Measurements from ENCODE around the gene LSG1.
"Not testable (repeated sequence)": the region's sequence is repeated elsewhere in the genome, so short reads cannot be mapped to it uniquely, and the experiment has no call there.

LSG1 gene

DNA sequence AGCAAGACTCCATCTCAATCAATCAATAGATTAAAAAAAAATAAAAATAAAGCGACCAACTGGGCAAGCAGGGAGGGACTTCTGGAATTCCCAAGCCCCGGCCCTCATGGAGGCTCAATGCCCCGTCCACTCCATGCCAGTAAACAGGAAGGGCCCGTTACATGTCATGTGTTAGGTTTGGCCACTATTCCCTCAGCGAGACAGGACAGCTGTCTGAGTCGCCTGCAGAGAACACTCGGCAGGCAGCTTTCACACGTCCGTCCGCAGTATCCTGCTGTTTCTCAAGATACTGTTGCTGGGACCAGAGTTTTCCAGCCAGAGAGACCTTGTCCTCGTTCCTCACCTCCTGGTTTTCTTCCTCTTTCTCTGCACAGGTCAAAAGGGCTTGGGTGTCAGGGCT is 56.8 kb downstream of the LSG1 start:
- no peak for DNase-seq

DNA sequence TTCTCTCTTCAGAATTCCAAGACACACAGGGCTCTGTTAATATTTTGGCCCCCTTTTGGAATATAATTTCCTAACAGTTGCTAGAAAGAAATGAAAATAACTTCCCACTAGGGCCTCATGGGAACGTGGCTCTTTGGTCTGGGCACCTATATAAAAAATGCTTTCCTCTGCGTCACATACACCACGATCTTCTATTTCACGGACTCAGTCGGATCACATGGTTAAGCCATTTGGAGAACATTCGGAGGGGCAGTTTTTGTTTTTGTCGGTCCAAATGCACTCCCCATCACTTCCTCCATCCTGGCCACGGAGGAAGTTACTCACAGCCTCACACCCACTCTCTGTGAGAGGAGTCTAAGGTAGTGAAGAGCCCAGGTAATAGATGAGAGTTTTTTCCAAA is 59.8 kb downstream of the LSG1 start:
- no peak for DNase-seq

DNA sequence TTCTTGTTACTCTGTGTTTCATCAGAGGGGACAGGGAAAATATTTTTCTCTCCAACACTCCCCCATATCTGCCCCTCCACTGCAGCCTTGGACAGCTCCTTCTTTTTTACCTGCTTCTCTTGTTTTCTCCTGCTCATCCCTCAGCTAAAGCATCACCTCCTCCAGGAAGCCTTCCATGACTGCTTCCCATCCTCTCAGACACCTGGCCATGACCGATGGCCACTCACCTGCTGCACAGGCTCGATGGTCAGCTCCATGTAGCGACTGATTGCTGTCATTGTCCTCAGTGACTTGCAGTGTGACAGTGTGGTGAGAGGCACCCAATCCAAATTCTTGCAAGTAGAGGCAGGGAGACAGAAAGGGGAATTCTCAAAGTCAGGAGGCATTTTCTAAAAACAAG is 61.3 kb downstream of the LSG1 start:
- no peak for DNase-seq

DNA sequence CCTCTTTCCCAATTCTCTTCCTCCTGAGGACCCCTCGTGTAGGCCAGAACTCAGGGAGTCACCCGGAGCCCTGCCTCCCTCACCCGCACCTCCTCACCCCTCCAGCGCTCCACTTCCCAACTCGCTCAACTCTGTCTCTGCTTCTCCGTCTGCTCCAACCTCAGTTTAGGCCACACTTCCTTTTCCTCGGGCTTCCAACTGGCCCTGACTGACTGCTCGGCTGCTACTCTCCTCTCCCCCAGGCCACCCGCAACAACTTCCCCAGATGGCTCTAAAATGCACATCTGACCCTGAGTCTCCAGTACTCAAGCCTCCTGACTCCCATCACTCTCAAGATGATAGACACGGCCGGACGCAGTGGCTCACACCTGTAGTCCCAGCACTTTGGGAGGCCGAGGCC is 62.4 kb downstream of the LSG1 start:
- DNase-seq, result no peak

DNA sequence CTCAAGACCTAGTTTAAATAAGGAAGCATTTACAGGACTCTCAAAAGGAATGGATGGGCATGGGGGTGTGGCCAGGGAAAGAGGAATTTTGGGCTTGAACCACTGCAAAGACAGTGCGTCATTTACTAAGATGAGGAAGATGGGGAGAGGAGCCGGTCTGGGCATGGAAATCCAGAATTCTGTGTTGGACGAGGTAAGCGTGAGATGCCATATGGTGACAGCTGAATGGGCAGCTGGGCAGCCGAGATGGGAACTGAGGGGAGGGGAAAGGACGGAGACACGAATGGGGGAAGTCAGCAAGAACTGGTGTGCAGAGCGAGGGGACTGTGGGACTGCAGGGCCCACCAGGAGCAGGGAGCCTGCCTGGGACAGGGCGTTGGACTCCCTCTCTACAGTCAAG is 63.0 kb downstream of the LSG1 start:
- no peak for DNase-seq

DNA sequence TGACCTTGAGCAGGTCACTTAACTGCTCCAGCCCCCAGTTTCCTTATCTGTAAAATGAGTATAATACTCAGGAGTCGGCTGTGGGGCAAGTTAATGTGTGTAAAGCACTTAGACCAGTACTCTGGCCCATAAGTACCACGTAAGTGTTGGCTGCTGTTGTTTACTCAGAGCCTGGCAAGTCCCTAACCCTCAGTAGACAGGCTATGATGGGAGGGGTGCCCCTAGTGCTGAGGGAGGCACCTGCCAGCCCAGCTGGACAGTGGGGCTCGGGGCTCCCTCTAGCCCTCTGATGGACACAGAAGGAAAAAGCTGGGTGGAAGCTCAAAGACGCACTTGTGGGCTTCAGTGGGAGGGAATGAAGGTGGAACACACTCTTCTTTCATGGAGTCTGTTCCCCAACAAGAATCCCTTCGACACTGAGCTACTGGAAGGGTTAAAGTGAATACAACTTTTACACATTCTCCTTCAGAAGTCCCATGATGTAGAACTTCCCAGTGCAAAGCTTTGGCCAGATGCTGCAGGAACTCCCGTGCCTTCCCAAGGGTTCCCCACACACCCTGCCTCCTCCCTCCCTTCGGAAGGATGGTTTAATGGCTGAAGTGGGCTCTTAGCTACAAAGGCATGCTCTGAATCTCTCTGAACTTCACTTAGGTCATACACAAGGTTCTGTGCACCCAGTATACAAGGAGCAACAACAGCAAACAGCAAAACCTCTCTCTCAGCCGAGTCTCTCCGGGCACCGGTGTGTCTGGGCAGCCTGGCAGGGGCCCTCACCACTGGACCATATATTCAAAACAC is 64.2 kb downstream of the LSG1 start:
- no peak for DNase-seq

DNA sequence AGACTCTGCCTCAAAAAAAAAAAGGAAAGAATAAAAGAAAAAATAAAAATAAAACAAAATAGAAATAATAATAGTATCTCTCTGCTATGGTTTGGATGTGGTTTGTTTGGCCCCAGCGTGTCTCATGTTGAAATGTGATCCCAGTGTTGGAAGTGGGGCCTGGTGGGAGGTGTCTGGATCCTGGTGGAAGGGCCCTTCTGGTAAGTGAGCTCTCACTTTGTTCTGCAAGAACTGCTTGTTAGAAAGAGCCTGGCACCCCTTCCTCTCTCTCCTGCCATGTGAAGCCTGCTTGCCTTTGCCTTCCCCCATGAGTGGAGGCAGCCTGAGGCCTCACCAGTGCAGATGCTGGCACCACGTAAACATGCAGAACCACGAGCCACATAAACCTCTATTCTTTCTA is 65.0 kb downstream of the LSG1 start:
- no peak for DNase-seq

DNA sequence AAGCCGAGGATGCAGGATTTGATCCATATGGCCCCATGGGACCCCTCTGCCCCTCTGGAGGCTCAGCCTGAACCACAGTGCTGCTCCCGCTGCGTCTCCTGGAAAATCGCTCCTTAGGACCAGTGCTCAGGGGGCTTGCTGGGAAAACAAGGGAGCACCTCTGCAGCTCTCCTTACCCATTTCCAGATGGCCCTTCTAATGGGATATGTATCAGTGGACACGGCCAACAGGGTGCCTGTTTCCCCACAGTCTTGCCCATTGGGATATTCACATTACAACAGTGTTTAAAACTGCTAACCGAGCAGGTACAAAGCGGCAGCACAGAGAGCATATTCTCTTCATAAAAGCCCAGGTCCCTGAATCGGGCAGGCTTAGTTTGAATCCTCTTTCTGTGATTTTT is 65.8 kb downstream of the LSG1 start:
- no peak for DNase-seq

DNA sequence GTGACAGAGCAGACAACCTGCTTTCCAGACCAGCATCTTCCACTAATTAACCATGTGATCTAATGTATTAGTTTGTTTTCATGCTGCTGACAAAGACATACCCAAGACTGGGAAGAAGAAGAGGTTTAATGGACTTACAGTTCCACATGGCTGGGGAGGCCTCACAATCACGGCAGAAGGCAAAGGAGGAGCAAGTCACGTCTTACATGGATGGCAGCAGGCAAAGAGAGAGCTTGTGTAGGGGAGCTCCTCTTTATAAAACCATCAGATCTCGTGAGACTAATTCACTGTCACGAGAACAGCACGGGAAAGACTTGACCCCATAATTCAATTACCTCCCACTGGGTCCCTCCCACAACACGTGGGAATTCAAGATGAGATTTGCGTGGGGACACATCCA is 66.7 kb downstream of the LSG1 start:
- DNase-seq, result not testable (repeated sequence)

DNA sequence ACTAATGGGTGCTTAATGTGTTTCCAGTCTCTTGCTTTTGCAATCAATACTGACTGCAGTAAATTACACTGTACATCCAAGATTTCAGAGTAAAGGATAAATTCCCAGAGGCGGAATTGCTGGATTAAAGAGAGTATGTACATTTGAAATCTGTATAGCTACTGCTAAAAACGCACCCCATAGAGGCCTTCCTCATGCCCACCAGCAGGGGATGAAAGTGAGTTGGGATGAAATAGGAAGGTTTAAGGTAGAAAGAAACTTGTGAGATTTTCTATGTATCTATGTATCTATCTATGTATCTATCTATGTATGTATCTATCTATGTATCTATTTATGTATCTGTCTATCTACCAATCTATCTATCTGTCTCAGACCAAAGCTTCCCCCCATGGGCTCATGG is 67.2 kb downstream of the LSG1 start:
- no peak for DNase-seq

DNA sequence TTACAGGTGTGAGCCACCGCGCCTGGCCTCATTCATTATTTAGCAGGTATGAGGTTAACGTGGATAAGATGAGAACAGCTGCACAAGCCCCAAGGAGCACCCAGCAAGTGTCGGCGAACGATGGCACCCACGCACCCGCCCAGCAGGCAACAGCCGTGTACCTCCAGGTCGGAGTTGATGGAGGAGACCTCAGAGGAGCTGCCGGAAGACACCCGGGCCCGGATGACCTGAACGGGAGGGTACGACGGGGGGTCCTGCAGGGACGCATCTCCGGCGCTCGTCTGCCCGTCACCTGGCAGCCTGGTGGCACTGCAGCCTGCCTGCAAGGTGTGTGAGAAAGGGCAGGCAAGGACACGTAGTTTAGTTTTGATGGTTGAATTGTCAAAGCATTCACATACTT is 67.9 kb downstream of the LSG1 start:
- no peak for DNase-seq

DNA sequence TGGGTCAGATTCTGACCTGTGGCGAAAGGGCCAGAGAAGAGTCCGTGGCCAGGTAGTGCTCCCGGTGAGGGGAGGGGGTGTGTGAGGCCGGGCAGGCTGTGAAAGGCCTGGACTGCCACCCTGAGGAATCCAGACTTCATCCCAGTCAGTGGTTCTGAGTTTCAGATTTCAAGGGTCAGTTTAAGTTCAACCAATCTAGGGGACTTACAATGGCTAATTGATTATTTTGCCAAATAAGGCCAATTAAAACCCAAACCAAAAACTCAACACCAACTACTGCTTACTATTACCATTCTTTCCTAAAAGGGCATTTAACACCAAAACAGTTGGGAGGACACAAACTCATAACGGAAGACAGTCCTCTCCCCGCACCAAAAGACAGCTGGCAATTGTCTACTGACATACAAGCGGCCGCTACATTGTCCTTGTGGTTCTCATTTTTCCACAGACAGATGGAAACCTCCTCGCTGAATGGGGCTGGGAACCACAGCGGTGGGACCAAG is 69.3 kb downstream of the LSG1 start:
- no peak for DNase-seq

DNA sequence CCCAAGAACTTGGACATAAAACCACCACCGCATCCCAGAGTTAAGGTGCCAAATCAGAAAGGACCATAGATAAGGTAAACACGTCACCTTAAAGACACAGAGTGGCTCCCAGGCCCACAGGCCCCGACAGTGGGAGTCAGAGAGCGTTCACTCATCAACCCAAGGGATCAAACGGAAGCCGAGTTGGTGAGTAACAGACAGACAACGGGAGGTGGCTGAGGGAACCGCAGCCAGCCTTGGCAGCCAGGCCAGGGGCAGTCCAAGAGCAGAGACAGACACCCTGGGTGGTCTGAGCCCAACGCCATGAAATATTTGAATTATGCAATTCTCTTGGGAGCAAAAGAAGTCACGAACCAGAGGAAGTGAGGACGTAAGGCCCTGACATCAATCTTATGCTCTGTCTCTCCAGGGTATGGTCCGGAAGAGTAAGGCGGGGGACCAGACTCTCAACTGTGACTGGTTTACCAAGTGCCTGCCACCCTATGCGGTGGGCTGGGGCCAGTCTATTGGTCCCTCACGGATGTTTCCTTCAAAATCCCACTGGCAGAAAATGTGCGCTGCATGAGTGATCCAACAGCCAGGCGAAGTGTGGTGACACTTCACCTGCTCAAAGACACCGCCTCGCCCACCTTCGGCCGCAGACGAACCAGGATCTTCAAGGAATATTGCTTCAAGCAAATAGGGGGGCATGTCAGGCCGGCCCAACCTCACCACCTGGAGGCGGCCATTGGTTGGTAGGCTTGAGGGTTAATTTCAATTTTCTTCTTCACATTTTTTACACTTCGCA is 73.0 kb downstream of the LSG1 start:
- DNase-seq, result no peak

DNA sequence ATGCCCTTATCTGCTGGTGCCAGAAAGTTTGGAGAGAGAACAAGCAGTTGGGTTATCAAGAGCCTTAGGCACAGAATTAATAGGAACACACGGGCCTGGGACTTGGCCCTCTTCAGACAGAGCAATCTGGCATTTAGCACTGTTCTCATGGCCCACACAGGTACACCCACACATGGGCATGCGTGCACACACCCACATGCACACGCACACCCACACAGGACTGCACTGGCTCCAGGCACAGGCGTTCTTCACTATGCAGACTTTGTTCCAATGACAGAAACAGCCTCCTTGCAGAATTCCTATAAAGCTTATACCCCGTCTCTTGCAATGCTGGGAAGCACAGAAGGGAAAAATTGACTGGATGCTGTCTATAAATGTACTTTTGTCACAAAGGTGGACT is 75.1 kb downstream of the LSG1 start:
- no peak for DNase-seq

DNA sequence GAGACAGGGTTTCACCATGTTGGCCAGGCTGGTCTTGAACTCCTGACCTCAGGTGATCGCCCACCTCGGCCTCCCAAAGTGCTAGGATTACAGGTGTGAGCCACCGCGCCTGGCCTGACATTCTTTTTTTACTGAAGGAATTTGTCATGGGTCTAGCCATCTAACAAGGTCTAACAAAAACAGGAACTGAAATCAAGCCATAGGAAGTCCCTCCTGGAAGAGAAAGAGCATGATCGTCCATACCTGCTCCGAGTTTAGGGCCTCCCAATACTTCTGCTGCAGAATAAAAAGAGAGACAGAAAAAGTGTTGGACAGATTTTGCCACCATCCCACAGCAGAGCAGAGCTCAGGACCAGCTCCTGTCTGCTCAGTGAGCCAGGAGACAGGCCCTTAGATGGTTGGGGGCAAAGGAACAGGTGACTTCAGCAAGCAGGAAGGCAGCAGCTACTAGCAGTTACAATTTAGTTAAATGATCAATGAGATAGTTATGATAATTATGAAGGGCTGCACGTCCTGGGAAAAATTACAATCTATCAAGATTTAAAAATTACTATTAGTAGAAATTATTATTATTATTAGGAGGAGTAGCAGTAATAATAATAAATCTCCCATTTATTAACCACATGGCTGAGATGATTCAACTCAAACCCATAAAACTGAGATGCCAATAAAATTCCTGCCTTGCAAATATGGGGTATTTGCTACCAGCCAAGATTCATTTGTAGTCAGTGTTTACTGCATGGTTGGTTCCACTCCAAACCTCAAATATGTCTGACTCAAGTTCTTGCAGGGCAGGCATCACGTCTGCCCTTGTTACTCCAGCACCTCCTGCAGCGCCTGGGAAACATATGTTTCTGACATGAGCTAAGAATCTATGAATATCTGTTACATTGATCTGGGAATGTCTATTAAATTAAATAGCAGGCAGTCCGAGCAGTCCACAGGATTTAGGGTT is 78.9 kb downstream of the LSG1 start:
- no peak for DNase-seq

Data from stimulated activated CD4-positive, alpha-beta T cell treated with anti-CD3 and anti-CD28 coated beads, Interleukin-12 subunit alpha, Interleukin-12 subunit beta, amount 100 ng/mL, for 4 hours (primary cell).